PC-9 (cell line): ENCODE measurements around the gene SPTAN1.

Experiments
- CTCF ChIP-seq: fragments of 200-600 bp; sonication (generic); conservative IDR thresholded peaks from 2 replicates; pipeline ENCODE4 v1.6.1; 2017; ENCODE audit warnings: mixed run types, antibody characterized with exemption, mild to moderate bottlenecking, moderate library complexity
- EZH2 ChIP-seq: fragments of 200-600 bp; sonication (generic); IDR thresholded peaks from 2 replicates; pipeline ENCODE4 v1.8.0; 2017; ENCODE audit warnings: antibody characterized with exemption, low read depth

DNA sequence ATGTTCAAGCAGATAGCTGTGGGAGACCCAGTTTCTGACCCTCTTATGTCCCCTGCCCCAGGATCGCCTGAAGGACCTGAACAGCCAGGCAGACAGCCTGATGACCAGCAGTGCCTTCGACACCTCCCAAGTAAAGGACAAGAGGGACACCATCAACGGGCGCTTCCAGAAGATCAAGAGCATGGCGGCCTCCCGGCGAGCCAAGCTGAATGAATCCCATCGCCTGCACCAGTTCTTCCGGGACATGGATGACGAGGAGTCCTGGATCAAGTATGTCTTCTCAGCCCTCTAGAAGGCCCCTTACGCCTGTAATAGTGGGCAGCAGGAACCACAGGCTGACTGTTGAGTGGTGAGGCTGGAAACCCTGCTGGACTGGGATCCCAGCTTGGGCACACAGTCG lies 63.2 kb downstream of the SPTAN1 start:
- no peak for TF ChIP-seq CTCF
- no peak for TF ChIP-seq EZH2
